CD4-positive, alpha-beta memory T cell (primary cell): ENCODE results near the gene GBA3. TPM values are rescaled to one million over a fixed set of nuclear protein-coding genes. Genes with fewer than 3 reads are reported as not detected.

Source experiments
- CTCF ChIA-PET: fragments of 350-600 bp; sonication (Branson Sonifier 250); formaldehyde crosslinking; loops from one replicate; lab custom pipeline; 2021; ENCODE audit warnings: inconsistent platforms; ENCODE audit not compliant: partially characterized antibody; lab: Charles Lee
- POLR2A ChIA-PET: fragments of 350-600 bp; sonication (Branson Sonifier 250); formaldehyde crosslinking; loops from one replicate; lab custom pipeline; 2021; ENCODE audit not compliant: partially characterized antibody; lab: Charles Lee
- DNase-seq, 5 donors: peaks; one replicate each; pipeline versions ENCODE4 v3.0.0 to v3.0.0-alpha.2; 2020 to 2022; ENCODE audit warnings: mixed read lengths in 1 of 5
- H3K27ac ChIP-seq: one replicate; pipeline ENCODE4 v1.7.0; 2013; ENCODE audit warnings: low read depth, low read length
- H3K27me3 ChIP-seq: 2 replicates; pipeline ENCODE4 v1.7.0; 2013; ENCODE audit warnings: mild to moderate bottlenecking, low read length, moderate library complexity; ENCODE audit not compliant: insufficient read depth
- H3K36me3 ChIP-seq: 2 replicates; pipeline ENCODE4 v1.7.0; 2013; ENCODE audit warnings: mild to moderate bottlenecking, low read length, moderate library complexity; ENCODE audit not compliant: insufficient read depth
- H3K4me1 ChIP-seq: 2 replicates; pipeline ENCODE4 v1.7.0; 2013; ENCODE audit warnings: mild to moderate bottlenecking, low read length, moderate library complexity; ENCODE audit not compliant: insufficient read depth
- H3K4me3 ChIP-seq, 2 donors: one replicate each; pipeline ENCODE4 v1.7.0; 2013; ENCODE audit warnings: low read length in 2 of 2, mild to moderate bottlenecking in 1 of 2
- H3K9me3 ChIP-seq, 2 donors: one replicate each; pipeline ENCODE4 v1.7.0; 2013; ENCODE audit warnings: low read length in 2 of 2, control low read depth in 1 of 2; ENCODE audit not compliant: control insufficient read depth in 1 of 2
- H3K27ac Mint-ChIP-seq, 7 donors: one replicate each; pipeline ENCODE4 v1.8.0; 2020 to 2021; ENCODE audit warnings: mixed read lengths in 7 of 7, mild to moderate bottlenecking in 6 of 7, inconsistent platforms in 3 of 7, moderate library complexity in 3 of 7
- H3K27me3 Mint-ChIP-seq, 2 donors: one replicate each; pipeline ENCODE4 v1.8.0; 2020 to 2021; ENCODE audit warnings: mixed read lengths in 2 of 2
- H3K36me3 Mint-ChIP-seq, 2 donors: one replicate each; pipeline ENCODE4 v1.8.0; 2020 to 2021; ENCODE audit warnings: mixed read lengths in 2 of 2, inconsistent platforms in 1 of 2, mild to moderate bottlenecking in 1 of 2
- H3K4me1 Mint-ChIP-seq, 4 donors: one replicate each; pipeline ENCODE4 v1.8.0; 2020 to 2021; ENCODE audit warnings: mixed read lengths in 4 of 4, mild to moderate bottlenecking in 1 of 4
- H3K4me3 Mint-ChIP-seq, 8 donors: one replicate each; pipeline ENCODE4 v1.8.0; 2020 to 2021; ENCODE audit warnings: mixed read lengths in 8 of 8, mild to moderate bottlenecking in 7 of 8, moderate library complexity in 6 of 8, inconsistent platforms in 3 of 8
- H3K9me3 Mint-ChIP-seq, 8 donors: one replicate each; pipeline ENCODE4 v1.8.0; 2020 to 2021; ENCODE audit warnings: mixed read lengths in 8 of 8, mild to moderate bottlenecking in 5 of 8, inconsistent platforms in 3 of 8, moderate library complexity in 1 of 8
- intact Hi-C: fragments of 100-400 bp; cut with micrococcal nuclease; formaldehyde crosslinking; loops from one replicate; pipeline ENCODE4 v1.15.1; 2023
- polyA plus RNA-seq, 2 donors: library from polyadenylated mRNA; unstranded; fragments of 300-500 nt; fragmentation: Illumina TruSeq; gene quantifications; one replicate each; pipeline ENCODE4 v1.2.3, GENCODE V29; 2021
- total RNA-seq, 2 experiments: library from RNA; stranded (reverse); gene quantifications; one replicate each; pipeline ENCODE4 v1.2.3, GENCODE V29; 2021

The GBA3 gene
- total and polyA plus RNA-seq, 4 experiments from 2014 or later: not detected

DNA sequence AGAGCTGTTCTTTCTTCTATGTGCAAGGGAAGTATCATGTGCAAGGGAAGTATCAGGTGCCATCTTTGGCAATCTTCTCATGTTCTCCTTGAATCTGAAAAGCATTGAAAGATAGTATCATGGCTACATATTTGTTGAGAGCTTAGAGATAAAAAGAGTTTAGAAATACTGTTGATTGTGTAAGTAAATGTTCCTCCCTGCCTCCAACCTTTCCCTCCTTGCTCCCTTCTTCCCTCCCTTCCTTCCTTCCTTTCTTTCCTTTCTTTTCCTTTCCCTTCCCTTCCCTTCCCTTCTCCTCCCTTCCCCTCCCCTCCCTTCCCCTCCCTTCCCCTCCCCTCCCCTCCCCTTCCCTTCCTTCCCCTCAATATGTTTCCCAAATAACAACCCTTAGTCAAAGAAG lies 108.7 kb downstream of the GBA3 start:
- ChIA-PET CTCF (no interaction called here), POLR2A (no interaction called here)
- no peaks in the 10 kb centered on the region for H3K27me3 ChIP-seq
- Mint-ChIP-seq H3K36me3 (no peaks in the 10 kb centered on the region), H3K9me3 (peaks cover 0 to 10% (median 2%) of the 10 kb centered on the region in 8 donors), H3K4me3 (no peak overlapping the region), H3K27me3 (peaks cover 0 to 2% of the 10 kb centered on the region in 2 donors), H3K4me1 (no peaks in the 10 kb centered on the region), H3K27ac (no peak overlapping the region)
- intact Hi-C loops: no loop called here
- no peaks in the 10 kb centered on the region for H3K36me3 ChIP-seq
- H3K4me1 ChIP-seq: no peaks in the 10 kb centered on the region
- no peaks in the 10 kb centered on the region for H3K9me3 ChIP-seq
- H3K27ac ChIP-seq: no peak overlapping the region
- no peak overlapping the region for H3K4me3 ChIP-seq
- no peak for DNase-seq

DNA sequence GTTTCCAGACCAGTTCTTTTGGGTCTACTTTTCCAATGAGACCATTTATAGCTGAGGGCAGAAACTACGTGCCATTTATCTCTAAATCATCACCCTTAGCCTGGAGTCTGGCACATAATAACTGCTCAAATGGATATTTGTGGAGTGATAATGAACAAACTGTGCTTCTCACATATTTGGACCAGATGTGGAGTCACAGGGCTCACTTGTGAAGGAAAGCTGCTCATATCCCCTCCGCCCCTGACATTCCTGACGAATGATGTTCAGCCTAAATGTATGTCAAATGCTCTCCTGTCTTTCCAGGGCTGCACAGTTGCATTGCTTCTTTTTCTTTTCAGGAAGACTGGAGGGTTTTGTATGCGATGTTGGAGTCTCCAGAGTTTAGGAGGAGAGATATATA lies 110.1 kb downstream of the GBA3 start:
- POLR2A ChIA-PET: no interaction called here

DNA sequence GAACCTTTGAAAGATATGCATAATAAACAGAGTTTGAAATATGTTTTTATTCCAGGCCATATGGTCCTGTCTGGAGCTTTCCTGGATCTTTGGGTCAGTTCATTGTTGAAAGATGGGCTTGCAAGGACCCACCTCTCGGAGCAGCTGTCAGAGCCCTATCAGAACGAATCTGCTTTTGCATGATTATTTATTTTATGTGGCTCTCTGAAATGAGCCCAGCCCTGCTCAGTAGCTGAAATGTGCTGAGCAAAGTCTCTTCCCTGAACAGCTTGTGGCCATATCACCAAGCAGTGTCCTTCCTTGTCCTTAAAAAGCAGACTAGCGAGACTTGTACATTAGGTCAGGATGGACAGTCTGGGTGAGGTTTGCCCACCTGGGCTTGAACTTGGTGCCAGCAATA lies 110.8 kb downstream of the GBA3 start:
- H3K4me3 ChIP-seq: no peak overlapping the region
- ChIA-PET CTCF (interaction anchor here (1.4 kb wide), 1 partner anchor 9 kb away, joined by 3 read pairs; no protein-coding TSS in a partner anchor), POLR2A (no interaction called here)
- H3K27me3 ChIP-seq: no peaks in the 10 kb centered on the region
- H3K4me1 Mint-ChIP-seq: no peaks in the 10 kb centered on the region
- no peaks in the 10 kb centered on the region for H3K36me3 Mint-ChIP-seq
- no peaks in the 10 kb centered on the region for H3K4me1 ChIP-seq
- no peak overlapping the region for H3K27ac ChIP-seq
- intact Hi-C loops: no loop called here
- no peaks in the 10 kb centered on the region for H3K36me3 ChIP-seq
- no peaks in the 10 kb centered on the region for H3K9me3 ChIP-seq
- peaks cover 0 to 10% (median 2%) of the 10 kb centered on the region in 8 donors for H3K9me3 Mint-ChIP-seq
- no peak for DNase-seq
- H3K27me3 Mint-ChIP-seq: peaks cover 0 to 2% of the 10 kb centered on the region in 2 donors
- H3K4me3 Mint-ChIP-seq: no peak overlapping the region
- H3K27ac Mint-ChIP-seq: no peak overlapping the region

More for the DNA sequence above, 110.1 kb downstream of the GBA3 start:
- intact Hi-C loops: no loop called here
- H3K9me3 ChIP-seq: no peaks in the 10 kb centered on the region
- no peak overlapping the region for H3K27ac ChIP-seq
- H3K36me3 ChIP-seq: no peaks in the 10 kb centered on the region
- H3K4me3 ChIP-seq: no peak overlapping the region
- no peaks in the 10 kb centered on the region for H3K36me3 Mint-ChIP-seq
- no peaks in the 10 kb centered on the region for H3K4me1 Mint-ChIP-seq
- H3K9me3 Mint-ChIP-seq: peaks cover 0 to 10% (median 2%) of the 10 kb centered on the region in 8 donors
- no peak overlapping the region for H3K27ac Mint-ChIP-seq
- no peak for DNase-seq
- H3K27me3 ChIP-seq: no peaks in the 10 kb centered on the region
- CTCF ChIA-PET: interaction anchor here (1.4 kb wide), 1 partner anchor 8 kb away, joined by 3 read pairs; no protein-coding TSS in a partner anchor
- no peak overlapping the region for H3K4me3 Mint-ChIP-seq
- no peaks in the 10 kb centered on the region for H3K4me1 ChIP-seq
- H3K27me3 Mint-ChIP-seq: peaks cover 0 to 2% of the 10 kb centered on the region in 2 donors

DNA sequence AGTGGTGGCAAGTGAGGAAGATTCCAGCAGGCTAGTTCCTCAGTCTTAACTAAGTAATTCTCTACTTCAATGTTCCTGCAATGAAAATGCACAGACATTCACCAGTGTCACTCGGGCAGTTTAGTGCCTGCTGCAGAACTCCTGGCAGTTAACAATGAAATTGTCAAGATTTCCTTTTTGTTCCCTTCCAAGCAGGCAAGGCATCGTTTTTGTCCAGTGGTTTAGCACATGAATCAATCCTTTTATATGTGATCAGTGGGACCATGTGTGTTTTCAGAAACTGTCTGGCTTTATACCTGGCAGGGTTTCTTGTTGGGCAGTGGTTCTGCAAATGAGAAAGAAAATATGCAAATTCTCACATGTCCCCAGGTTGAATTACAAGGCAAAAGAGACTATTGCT lies 122.2 kb downstream of the GBA3 start:
- H3K36me3 ChIP-seq: no peaks in the 10 kb centered on the region
- Mint-ChIP-seq H3K4me3 (no peak overlapping the region), H3K27me3 (no peaks in the 10 kb centered on the region), H3K27ac (no peak overlapping the region), H3K36me3 (no peaks in the 10 kb centered on the region), H3K4me1 (no peaks in the 10 kb centered on the region), H3K9me3 (peaks cover 0 to 8% (median 4%) of the 10 kb centered on the region in 8 donors)
- ChIA-PET POLR2A (no interaction called here), CTCF (no interaction called here)
- no peaks in the 10 kb centered on the region for H3K9me3 ChIP-seq
- intact Hi-C loops: no loop called here
- H3K4me3 ChIP-seq: no peak overlapping the region
- DNase-seq: no peak
- no peak overlapping the region for H3K27ac ChIP-seq
- H3K27me3 ChIP-seq: no peaks in the 10 kb centered on the region
- no peaks in the 10 kb centered on the region for H3K4me1 ChIP-seq

DNA sequence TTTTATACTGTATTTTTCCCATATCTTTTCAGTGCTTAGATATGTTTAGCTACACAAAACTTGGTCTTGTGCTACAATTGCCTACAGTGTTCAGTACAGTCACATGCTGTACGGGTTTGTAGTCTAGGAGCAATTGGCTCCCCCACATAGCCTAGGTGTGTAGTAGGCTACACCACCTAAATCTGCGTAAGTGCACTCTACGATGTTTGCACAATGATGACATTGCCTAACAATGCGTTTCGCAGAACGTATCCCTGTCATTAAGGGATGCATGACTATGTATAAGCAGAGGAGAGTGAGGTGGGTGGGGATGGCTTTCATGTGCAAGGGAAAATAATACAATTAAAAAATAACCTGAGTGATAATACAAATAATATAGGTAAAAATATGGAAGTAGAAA lies 131.4 kb downstream of the GBA3 start:
- H3K27ac Mint-ChIP-seq: no peak overlapping the region
- POLR2A ChIA-PET: no interaction called here

DNA sequence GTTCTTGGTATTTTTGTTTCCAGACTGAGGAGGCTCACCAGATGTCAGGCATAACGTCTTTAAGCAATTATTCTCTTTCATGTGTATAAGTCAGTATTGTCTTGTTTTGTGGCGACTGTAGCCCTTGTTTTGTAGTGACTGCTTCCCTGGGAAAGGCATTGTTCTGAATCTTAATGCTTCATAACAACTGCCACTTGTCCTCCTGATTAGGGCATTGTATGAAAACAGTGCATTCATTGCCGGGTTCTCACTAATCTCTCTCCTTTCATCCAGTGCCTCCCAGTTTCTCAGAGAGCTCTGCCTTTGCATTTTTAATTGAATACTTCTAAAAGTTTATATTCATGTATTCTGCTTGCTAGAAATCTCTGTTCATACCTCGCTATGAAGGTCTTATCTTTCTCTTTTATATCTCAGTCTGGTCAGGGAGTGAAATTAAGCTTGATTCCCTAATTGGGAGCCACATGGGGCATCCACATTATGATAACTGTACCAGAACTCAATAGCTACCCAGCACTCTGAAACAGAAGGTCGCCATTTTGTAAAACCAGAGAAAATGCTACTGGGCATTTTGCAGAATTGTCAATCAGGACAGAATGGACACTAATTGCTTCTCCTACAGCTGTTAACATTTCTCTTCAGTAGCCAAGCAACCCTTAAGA lies 149.8 kb downstream of the GBA3 start:
- no peaks in the 10 kb centered on the region for H3K36me3 Mint-ChIP-seq
- Histone ChIP-seq H3K36me3 (no peaks in the 10 kb centered on the region), H3K27me3 (no peaks in the 10 kb centered on the region), H3K4me1 (no peaks in the 10 kb centered on the region), H3K9me3 (no peaks in the 10 kb centered on the region), H3K27ac (no peak overlapping the region), H3K4me3 (no peak overlapping the region)
- DNase-seq: no peak
- no peak overlapping the region for H3K27ac Mint-ChIP-seq
- POLR2A ChIA-PET: no interaction called here
- H3K4me3 Mint-ChIP-seq: no peak overlapping the region
- peaks cover 0 to 13% (median 4%) of the 10 kb centered on the region in 8 donors for H3K9me3 Mint-ChIP-seq
- H3K27me3 Mint-ChIP-seq: no peaks in the 10 kb centered on the region
- CTCF ChIA-PET: no interaction called here
- intact Hi-C loops: no loop called here
- no peaks in the 10 kb centered on the region for H3K4me1 Mint-ChIP-seq

More for the DNA sequence above, 131.4 kb downstream of the GBA3 start:
- Mint-ChIP-seq H3K9me3 (peaks cover 0 to 13% (median under 1%) of the 10 kb centered on the region in 8 donors), H3K27me3 (no peaks in the 10 kb centered on the region), H3K4me3 (no peak overlapping the region), H3K4me1 (no peaks in the 10 kb centered on the region), H3K36me3 (no peaks in the 10 kb centered on the region)
- intact Hi-C loops: no loop called here
- Histone ChIP-seq H3K27ac (no peak overlapping the region), H3K36me3 (no peaks in the 10 kb centered on the region), H3K27me3 (no peaks in the 10 kb centered on the region), H3K4me3 (no peak overlapping the region), H3K4me1 (no peaks in the 10 kb centered on the region), H3K9me3 (no peaks in the 10 kb centered on the region)
- DNase-seq: no peak
- CTCF ChIA-PET: no interaction called here

DNA sequence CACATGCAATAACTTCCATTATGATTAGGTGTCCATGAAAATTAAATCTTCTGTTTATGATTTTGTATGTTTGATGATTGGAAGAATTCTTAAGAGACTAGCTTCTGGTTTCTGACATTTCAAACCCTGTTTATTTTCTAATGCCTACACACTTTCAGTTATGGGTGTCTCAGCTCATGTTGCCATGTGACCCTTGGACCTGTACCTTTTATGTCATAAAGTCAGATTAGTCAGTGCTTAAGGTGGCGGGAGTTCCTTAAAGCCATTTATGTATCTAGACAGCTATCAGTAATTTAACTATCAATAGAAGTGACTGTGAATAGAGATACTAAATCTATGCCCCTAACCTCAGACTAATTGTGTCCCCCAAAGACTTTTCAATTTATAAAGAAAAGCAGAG lies 155.6 kb downstream of the GBA3 start:
- CTCF ChIA-PET: no interaction called here
- H3K9me3 Mint-ChIP-seq: peaks cover 0 to 4% (median 0%) of the 10 kb centered on the region in 8 donors
- no peak overlapping the region for H3K4me3 Mint-ChIP-seq
- intact Hi-C loops: no loop called here
- no peaks in the 10 kb centered on the region for H3K27me3 Mint-ChIP-seq
- no peak overlapping the region for H3K4me3 ChIP-seq
- DNase-seq: no peak
- no peak overlapping the region for H3K27ac Mint-ChIP-seq
- H3K4me1 ChIP-seq: no peaks in the 10 kb centered on the region
- no peaks in the 10 kb centered on the region for H3K27me3 ChIP-seq
- H3K36me3 ChIP-seq: no peaks in the 10 kb centered on the region
- H3K4me1 Mint-ChIP-seq: no peaks in the 10 kb centered on the region
- H3K9me3 ChIP-seq: no peaks in the 10 kb centered on the region
- no peaks in the 10 kb centered on the region for H3K36me3 Mint-ChIP-seq
- POLR2A ChIA-PET: no interaction called here
- no peak overlapping the region for H3K27ac ChIP-seq
